ENCODE results near the gene PPP4C.
A peak's percentile ranks its signal among the peaks of the same experiment; 100 is the strongest.

PPP4C gene

GRCh38 chr16:30054959-30055553 is 20.7 kb upstream of the PPP4C start:
- no peak for DNase-seq (ENCODE audit: low read depth, low spot score)
- H3K4me3 ChIP-seq (ENCODE audit: low read depth, low read length) = no peak overlapping the region
- TF ChIP-seq CTCF (IDR thresholded peaks at IDR 0.05; ENCODE audit: low read depth, low read length) = peak; percentile 69
- in situ Hi-C loops (cut with HindIII; ENCODE audit: low sequenced_read_pairs) = no loop called here

- DNase-seq (ENCODE audit: low read depth, low spot score) = no peak
- in situ Hi-C loops (cut with HindIII; ENCODE audit: low sequenced_read_pairs) = no loop called here
- no peak for TF ChIP-seq CTCF (IDR thresholded peaks at IDR 0.05; ENCODE audit: low read depth, low read length)
- no peak overlapping the region for H3K4me3 ChIP-seq (ENCODE audit: low read depth, low read length)
These were observed 15.4 kb upstream of the PPP4C start for GRCh38 chr16:30060346-30060745.

GRCh38 chr16:30060836-30061554 is 14.8 kb upstream of the PPP4C start:
- H3K4me3 ChIP-seq (ENCODE audit: low read depth, low read length) = no peak overlapping the region
- TF ChIP-seq CTCF (IDR thresholded peaks at IDR 0.05; ENCODE audit: low read depth, low read length) = no peak
- in situ Hi-C loops (cut with HindIII; ENCODE audit: low sequenced_read_pairs) = no loop called here
- no peak for DNase-seq (ENCODE audit: low read depth, low spot score)

GRCh38 chr16:30063278-30063892 is 12.4 kb upstream of the PPP4C start:
- no peak for DNase-seq (ENCODE audit: low read depth, low spot score)
- in situ Hi-C loops (cut with HindIII; ENCODE audit: low sequenced_read_pairs) = no loop called here
- no peak overlapping the region for H3K4me3 ChIP-seq (ENCODE audit: low read depth, low read length)
- no peak for TF ChIP-seq CTCF (IDR thresholded peaks at IDR 0.05; ENCODE audit: low read depth, low read length)

GRCh38 chr16:30063893-30064728 is 11.7 kb upstream of the PPP4C start:
- in situ Hi-C loops (cut with HindIII; ENCODE audit: low sequenced_read_pairs) = no loop called here
- peak overlapping the region; percentile 49 for H3K4me3 ChIP-seq (ENCODE audit: low read depth, low read length)
- peak; percentile 47 for DNase-seq (ENCODE audit: low read depth, low spot score)
- peak; percentile 34 for TF ChIP-seq CTCF (IDR thresholded peaks at IDR 0.05; ENCODE audit: low read depth, low read length)

- peak overlapping the region; percentile 49 for H3K4me3 ChIP-seq (ENCODE audit: low read depth, low read length)
- no peak for DNase-seq (ENCODE audit: low read depth, low spot score)
- in situ Hi-C loops (cut with HindIII; ENCODE audit: low sequenced_read_pairs) = no loop called here
- TF ChIP-seq CTCF (IDR thresholded peaks at IDR 0.05; ENCODE audit: low read depth, low read length) = no peak
These were observed 11.1 kb upstream of the PPP4C start for GRCh38 chr16:30064729-30065101.

All from astrocyte of the spinal cord (primary cell).